Vagina (tissue), 2 donors: ENCODE results near the gene PSKH1. TPM values are rescaled to one million over a fixed set of nuclear protein-coding genes. Genes with fewer than 3 reads are reported as not detected.
A peak's percentile ranks its signal among the peaks of the same experiment; 100 is the strongest.

Source experiments
- DNase-seq, 2 donors: peaks; one replicate each; pipeline ENCODE4 v3.0.0-alpha.2; 2017; ENCODE audit errors: extremely low spot score in 2 of 2
- H3K27ac ChIP-seq: fragments of 200-600 bp; sonication (generic); one replicate; pipeline ENCODE4 v1.5.1; 2019
- H3K27me3 ChIP-seq: fragments of 200-600 bp; sonication (generic); one replicate; pipeline ENCODE4 v1.5.1; 2019
- H3K36me3 ChIP-seq, 2 donors: fragments of 200-600 bp; sonication (generic); one replicate each; pipeline ENCODE4 v1.5.1; 2017 to 2019
- H3K4me1 ChIP-seq: fragments of 200-600 bp; sonication (generic); one replicate; pipeline ENCODE4 v1.5.1; 2019
- H3K4me3 ChIP-seq, 2 donors: fragments of 200-600 bp; sonication (generic); 1 replicate in 1 of 2; 2 replicates in 1 of 2; pipeline ENCODE4 v1.5.1; 2016 to 2019
- H3K9me3 ChIP-seq: fragments of 200-600 bp; sonication (generic); one replicate; pipeline ENCODE4 v1.5.1; 2019
- CTCF ChIP-seq, 3 experiments: fragments of 450-650 bp in 2 of 3; fragments of 200-600 bp in 1 of 3; sonication (generic) in 1 of 3; IDR thresholded peaks; one replicate each; pipeline ENCODE4 v1.5.1; 2017 to 2019; ENCODE audit warnings: antibody characterized with exemption in 3 of 3, mild to moderate bottlenecking in 2 of 3, moderate library complexity in 2 of 3
- POLR2A ChIP-seq, 2 donors: fragments of 450-650 bp; IDR thresholded peaks; one replicate each; pipeline ENCODE4 v1.6.1; 2017; ENCODE audit warnings: antibody characterized with exemption in 2 of 2, mild to moderate bottlenecking in 2 of 2, moderate library complexity in 2 of 2
- POLR2AphosphoS5 ChIP-seq, 2 donors: sonication (generic); formaldehyde crosslinking; IDR thresholded peaks; one replicate each; pipeline ENCODE4 v1.9.0; 2017; ENCODE audit warnings: antibody characterized with exemption in 2 of 2, mild to moderate bottlenecking in 2 of 2, low read depth in 1 of 2; ENCODE audit not compliant: insufficient read depth in 1 of 2
- intact Hi-C: fragments of 100-400 bp; cut with DNase I; formaldehyde crosslinking; loops from one replicate; pipeline ENCODE4 v1.15.1; 2023
- total RNA-seq: library from RNA; depleted of rRNA; stranded (reverse); fragments of >200 nt; gene quantifications from one replicate; pipeline ENCODE4 v1.2.3, GENCODE V29; 2016

PSKH1 gene
- total RNA-seq, 1 donor from 2014 or later: 17.4 TPM

GRCh38 chr16:67953641-67954375 is 60.8 kb downstream of the PSKH1 start:
- intact Hi-C loops: no loop called here
- peaks cover 0 to 56% of the 10 kb centered on the region in 2 donors for H3K36me3 ChIP-seq
- no peak for DNase-seq
- H3K27ac ChIP-seq: no peak overlapping the region
- peaks cover 16% of the 10 kb centered on the region for H3K4me1 ChIP-seq
- H3K4me3 ChIP-seq: no peak overlapping the region
- TF ChIP-seq CTCF (IDR thresholded peaks at IDR 0.05): no peak
- no peak for TF ChIP-seq POLR2A (IDR thresholded peaks at IDR 0.05)
- TF ChIP-seq POLR2AphosphoS5 (IDR thresholded peaks at IDR 0.05; ENCODE audit: insufficient read depth in 1 of 2, low read depth in 1 of 2): no peak
- no peaks in the 10 kb centered on the region for H3K27me3 ChIP-seq
- no peaks in the 10 kb centered on the region for H3K9me3 ChIP-seq

GRCh38 chr16:67954421-67955196 is 61.6 kb downstream of the PSKH1 start:
- H3K36me3 ChIP-seq: peaks cover 0 to 49% of the 10 kb centered on the region in 2 donors
- intact Hi-C loops: no loop called here
- no peak overlapping the region for H3K27ac ChIP-seq

DNA sequence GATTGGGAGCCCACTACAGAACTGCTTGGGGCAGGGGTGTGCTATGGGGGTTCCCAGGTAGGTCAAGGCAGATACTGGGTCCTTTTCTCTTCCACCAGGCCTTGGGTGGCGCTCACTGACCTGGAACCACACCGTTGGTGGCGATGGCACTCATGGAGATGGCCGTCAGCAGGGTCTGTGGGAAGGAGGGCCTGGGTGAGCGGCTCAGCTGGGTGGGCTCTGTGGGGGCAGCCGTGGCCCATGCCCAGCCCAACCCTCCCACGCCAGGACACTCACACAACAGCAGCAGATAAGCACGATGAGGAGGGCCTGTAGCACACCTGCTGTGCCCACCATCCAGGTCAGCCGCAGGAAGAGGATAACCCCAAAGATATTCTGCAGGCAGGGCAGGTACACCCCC is 64.6 kb downstream of the PSKH1 start:
- Histone ChIP-seq H3K27ac (no peak overlapping the region), H3K27me3 (no peaks in the 10 kb centered on the region), H3K36me3 (peaks cover 0 to 44% of the 10 kb centered on the region in 2 donors), H3K4me1 (peaks cover 35% of the 10 kb centered on the region), H3K4me3 (no peak overlapping the region), H3K9me3 (no peaks in the 10 kb centered on the region)
- TF ChIP-seq POLR2A (IDR thresholded peaks at IDR 0.05) (no peak), CTCF (IDR thresholded peaks at IDR 0.05) (no peak), POLR2AphosphoS5 (IDR thresholded peaks at IDR 0.05; ENCODE audit: insufficient read depth in 1 of 2, low read depth in 1 of 2) (no peak)
- DNase-seq: no peak
- intact Hi-C loops: no loop called here

More at GRCh38 chr16:67954421-67955196, 61.6 kb downstream of the PSKH1 start:
- DNase-seq: no peak
- Histone ChIP-seq H3K9me3 (no peaks in the 10 kb centered on the region), H3K4me3 (no peak overlapping the region), H3K4me1 (peaks cover 21% of the 10 kb centered on the region), H3K27me3 (no peaks in the 10 kb centered on the region)
- TF ChIP-seq POLR2A (IDR thresholded peaks at IDR 0.05) (no peak), POLR2AphosphoS5 (IDR thresholded peaks at IDR 0.05; ENCODE audit: insufficient read depth in 1 of 2, low read depth in 1 of 2) (no peak), CTCF (IDR thresholded peaks at IDR 0.05) (no peak)

GRCh38 chr16:67959536-67960329 is 66.7 kb downstream of the PSKH1 start:
- H3K27ac ChIP-seq: peak overlapping the region; percentile 63
- peak in 1 of 2 donors; percentile 43 for TF ChIP-seq POLR2AphosphoS5 (IDR thresholded peaks at IDR 0.05; ENCODE audit: insufficient read depth in 1 of 2, low read depth in 1 of 2)
- TF ChIP-seq CTCF (IDR thresholded peaks at IDR 0.05): no peak
- TF ChIP-seq POLR2A (IDR thresholded peaks at IDR 0.05): no peak
- peaks cover 56% of the 10 kb centered on the region for H3K4me1 ChIP-seq
- no peaks in the 10 kb centered on the region for H3K27me3 ChIP-seq
- peaks cover 0 to 41% of the 10 kb centered on the region in 2 donors for H3K36me3 ChIP-seq
- no peaks in the 10 kb centered on the region for H3K9me3 ChIP-seq
- H3K4me3 ChIP-seq: no peak overlapping the region
- DNase-seq: no peak
- intact Hi-C loops: no loop called here
